Raji (cell line): ENCODE data around the gene TRAF4.

Source experiments
- POLR2A ChIP-seq: IDR thresholded peaks from 2 replicates; pipeline ENCODE4 v1.6.1; 2011; ENCODE audit warnings: low read depth, low read length, control low read depth; ENCODE audit not compliant: insufficient read depth

TRAF4 gene

DNA sequence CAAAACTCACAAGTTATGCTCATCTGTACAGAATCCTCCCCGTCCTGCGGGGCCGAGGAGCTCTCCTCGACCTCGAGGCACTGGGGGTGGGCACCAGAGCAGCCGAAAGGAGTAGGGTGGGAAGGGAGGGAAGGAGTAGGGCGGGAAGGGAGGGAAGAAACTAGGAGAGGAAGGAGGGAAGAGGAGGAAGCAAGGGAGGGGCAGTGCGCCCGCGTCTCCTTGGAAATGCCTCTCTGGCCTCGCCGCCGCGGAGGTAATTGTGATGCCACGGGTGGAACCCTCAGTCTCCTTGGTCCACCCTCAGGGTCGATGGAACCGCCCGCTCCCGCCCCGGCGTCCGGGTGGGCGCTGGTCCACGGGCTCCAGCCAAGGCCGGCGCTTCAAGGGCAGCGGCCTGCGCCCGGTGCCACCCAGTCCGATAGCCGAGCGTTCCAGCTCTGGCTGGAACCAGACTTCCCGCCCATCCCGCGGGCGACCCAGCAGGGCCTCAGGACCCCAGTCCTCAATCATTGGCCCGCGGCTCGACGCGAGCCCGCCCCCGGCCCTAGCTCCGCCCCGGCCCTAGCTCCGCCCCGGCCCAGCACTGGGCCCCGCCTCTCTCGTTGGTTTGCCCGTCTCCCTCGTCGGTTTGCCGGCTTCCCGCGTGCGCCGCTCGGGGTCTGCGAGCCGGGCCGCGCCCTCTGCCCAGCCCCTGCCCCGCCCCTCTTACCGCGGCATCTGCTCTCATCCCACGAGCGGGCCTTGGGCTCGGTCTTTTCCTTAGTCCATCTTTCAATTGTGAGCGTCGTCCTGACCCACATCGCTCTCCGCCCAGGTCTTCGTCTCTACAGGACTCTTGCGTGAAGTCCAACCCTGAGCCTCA is 32.7 kb upstream of the TRAF4 start:
- TF ChIP-seq POLR2A, result peak; percentile 87

DNA sequence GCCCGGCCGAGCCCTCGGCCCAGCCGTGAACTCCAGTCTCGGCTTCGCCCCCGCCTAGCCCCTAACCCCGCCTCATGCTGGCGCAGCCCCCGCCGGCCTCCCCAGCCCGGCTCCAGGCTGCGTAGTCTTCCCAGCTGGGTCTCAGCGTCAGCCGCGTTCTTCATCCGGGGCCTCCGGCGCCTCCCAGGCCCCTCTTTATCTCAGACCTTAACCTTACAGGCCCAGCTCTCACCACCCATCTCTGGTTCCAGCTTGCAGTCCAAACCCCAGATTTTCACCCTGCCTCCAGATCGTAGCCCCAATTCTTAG is 32.1 kb upstream of the TRAF4 start, which contains the start of gene PROCA1:
TSS of gene PROCA1 (minus strand) at position 166 of the 309 bp plus-strand sequence. CDS start 228 bp downstream, outside the sequence.
- TF ChIP-seq POLR2A, result no peak

DNA sequence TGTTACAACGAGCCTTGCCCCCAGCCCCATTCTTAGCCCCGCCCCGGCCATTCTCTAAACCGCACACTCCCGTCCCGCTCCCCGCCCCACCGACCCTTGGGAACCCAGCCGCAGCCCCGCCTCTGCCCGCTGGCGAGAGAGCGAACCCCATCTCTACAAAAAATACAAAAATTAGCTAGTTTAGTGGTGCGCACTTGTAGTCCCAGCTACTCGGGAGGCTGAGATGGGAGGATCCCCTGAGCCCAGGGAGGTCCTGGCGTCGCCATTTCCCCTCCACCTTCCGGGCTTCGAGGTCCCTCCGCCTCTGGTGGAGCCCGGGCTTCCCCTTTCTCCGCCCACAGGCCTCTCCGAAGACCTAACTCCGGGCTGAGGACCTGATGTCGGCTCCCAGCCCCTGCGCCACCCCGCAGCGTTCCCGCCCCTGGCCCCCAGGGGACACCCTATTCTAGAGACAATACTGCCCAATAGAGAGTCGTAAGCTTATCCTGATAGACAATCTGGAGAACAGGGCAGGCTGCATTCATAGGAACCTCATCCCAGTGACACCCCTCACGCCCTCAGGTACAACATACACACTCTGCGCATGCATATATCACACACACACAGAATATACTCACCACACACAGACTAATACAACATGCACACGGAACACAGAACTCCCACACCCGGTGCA is 31.6 kb upstream of the TRAF4 start:
- TF ChIP-seq POLR2A, result no peak; the same call in 1 of the 2 replicates

DNA sequence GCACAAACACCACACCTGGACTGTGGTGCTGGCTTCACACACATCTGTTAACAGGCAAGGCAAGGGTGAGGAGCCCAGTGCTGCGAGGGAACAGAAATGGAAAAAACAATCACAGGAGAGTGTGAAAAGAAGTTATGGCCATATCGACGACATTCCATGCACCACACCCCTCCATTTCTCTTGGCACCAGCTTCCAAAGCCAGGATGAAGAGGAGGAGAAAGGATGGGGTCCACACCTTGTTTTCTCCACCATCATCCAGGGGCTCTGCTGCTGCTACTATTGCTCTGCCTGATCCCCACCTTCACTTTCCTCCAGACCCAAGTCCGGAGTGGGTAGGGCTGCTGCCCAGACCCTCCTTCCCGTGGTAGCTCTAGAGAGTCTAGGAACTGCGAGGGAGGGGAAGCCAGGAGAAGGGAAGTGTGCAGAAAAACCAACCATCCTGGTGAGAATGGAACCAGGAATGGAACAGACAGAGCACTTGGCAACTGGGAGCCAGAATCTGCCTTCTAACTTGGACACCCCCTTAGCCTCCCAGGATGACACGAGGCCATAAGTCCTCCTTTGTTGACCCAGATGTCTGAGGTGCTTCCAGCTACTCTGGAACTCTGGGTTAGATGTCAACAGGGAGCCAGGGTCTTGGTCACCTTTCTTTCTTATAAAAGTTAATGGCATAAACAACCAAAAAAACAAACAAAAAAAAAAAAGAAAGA is 31.0 kb upstream of the TRAF4 start:
- no peak for TF ChIP-seq POLR2A

DNA sequence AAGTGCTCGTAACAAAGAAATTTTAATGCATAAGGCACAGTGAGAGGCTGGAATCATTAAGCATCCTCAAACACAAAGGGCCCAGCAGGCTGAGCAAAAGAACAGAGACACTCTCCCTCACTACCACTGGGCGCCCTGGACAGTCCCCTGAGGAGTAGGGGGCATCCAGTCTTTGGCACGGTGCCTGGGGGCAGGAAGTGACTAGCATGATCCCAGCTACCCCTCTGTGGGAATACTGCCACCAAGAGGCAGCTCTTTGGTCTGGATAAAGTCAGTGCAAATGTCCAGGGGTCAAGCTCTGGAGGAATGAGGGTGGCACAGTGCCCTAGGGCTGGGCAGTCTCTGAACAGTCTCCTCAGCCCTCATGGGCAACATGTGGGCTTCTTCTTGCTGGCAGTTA is 29.5 kb upstream of the TRAF4 start:
- TF ChIP-seq POLR2A, result no peak

DNA sequence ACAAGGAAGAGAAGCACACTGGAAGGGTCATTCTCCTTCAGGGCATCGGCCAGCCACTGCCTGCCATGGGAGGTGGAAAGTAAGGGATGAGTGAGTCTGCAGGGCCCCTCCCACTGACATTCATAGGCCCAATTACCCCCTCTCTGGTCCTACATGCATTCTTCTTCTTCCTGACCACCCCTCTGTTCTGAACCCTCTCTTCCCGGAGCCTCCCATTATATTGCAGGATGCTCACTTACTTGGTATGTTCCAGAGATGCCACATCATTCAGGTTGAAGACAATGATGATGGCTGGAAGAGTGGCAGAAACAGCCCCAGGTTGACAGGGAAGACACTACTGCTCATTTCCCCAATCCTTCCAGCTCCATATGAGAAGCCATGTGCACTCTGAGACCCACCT is 28.6 kb upstream of the TRAF4 start:
- no peak for TF ChIP-seq POLR2A

DNA sequence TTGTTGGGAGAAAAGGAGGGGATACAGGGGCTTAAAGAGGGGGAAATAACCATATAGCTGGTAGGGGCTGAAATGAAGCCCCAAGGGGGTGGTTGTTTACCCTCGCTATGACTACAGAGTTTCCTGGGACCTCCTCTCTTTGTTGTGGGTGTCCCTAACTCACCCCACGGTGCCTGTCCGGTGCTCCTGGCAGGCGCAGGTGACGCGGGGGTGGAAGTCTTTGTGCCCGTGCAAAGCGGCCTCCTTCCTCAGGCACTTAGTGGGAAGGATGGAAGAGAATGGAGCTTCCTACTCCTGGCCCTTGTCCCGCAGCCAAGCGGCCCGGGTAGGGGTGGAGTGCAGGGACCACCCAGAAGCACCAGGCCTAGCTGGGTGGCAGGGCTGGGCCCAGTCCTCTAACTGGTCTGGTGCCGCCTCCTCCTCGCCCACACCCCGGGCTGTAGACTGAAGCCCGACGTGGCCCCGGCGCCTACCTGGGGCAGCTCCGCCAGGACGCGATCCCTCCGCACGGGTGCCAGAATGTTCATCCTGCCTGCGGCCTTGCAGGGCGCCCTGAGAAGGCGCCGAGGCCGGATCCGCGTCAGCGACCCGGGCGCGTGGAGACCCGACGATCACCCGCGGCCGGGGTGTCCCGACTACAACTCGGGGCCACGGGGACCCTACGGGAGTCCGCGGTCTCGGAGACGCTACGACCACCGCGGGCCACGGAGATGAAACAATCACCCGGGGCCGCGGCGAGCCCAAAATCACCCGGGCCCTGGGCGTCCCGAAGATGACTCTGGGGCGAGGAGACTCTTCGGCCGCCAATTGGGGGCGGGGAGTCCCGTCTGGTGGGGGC is 26.9 kb upstream of the TRAF4 start:
- no peak for TF ChIP-seq POLR2A

DNA sequence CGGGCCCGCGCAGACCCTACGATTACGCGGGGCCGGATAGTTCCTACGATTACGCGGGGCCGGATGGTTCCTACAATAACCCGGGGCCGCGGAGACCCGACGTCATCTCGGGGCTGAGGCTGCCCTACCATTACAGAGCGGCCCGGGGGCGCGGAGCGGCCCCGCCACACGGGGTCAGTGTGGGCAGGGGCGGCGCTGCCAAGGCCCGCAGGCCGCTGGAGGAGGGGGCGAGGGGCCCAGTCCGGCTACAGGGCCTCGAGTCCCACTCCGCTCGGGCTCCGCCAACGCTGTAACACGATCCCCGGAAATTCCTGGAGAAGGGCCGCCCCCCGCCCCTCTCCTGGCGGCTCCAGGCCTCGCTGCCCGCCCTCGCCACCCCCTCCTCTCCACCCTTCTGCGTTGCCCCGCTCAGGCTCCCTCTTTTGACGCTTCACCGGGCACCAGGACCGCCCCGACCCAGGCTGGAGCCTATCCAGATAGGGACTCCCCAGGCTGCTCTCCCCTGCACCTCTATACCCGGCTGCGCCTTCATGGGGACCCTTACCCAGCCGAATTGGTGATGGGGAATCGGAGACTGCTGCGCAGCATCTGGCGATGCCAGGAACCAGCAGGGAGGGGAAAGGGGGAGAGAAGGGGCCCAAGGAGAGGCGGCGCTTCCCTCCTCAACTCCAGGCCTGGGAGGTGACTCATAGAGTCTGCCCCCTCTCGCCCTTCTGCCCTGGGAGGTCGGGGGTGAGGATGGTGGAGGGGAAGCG is 26.1 kb upstream of the TRAF4 start, which contains the start of gene RAB34:
TSS of gene RAB34 (minus strand) at position 291 of the 755 bp plus-strand sequence. CDS start 602 bp downstream, outside the sequence.
- TF ChIP-seq POLR2A, result no peak

DNA sequence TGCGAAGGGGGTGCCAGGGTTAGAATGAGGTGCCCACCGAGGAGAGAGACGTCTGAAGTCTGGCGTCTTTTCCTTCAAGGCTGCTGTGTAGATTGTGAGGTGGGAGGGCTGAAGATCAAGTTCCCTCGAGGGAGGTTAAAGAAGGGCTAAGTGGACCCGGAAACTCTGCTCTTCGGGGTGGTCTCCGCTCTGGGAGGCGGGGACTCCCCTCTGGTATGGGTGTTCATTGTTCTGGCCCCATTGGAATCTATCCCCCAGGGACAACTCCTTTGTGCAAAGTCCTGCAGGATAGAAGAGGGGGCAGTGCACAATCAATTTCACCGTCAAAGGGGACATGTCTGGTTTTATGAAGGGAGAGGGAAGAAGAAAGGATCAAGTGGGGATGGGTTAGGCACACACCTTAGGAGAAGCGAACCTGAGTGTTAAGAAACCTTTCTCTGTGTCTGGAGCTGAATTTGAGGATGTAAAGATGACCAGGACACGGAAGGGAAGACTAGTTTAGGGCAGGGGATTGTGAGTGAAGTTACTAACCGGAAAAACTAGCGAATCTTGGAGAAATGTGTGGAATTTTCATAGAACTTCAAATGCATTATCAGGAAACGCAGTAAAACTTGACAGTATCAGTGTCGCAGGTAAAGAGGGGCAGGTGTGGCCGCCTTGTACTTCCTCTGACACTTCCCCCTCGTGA is 25.3 kb upstream of the TRAF4 start:
- TF ChIP-seq POLR2A, result no peak

DNA sequence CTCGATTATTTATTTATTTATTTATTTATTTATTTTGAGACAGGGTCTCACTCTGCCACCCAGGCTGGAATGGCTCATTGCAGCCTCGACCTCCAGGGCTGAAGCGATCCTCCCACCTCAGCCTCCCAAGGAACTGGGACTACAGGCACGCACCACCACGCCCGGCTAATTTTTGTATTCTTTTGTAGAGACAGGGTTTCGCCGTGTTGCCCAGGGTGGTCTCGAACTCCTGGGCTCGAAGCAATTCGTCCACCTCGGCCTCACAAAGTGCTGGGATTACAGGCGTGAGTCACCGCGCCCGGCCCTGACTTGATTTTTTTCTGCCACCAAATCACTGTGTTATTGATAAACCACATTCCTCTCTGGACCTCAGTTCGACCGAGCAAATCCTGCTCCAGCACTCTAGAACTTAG is 24.8 kb upstream of the TRAF4 start:
- TF ChIP-seq POLR2A, result no peak

DNA sequence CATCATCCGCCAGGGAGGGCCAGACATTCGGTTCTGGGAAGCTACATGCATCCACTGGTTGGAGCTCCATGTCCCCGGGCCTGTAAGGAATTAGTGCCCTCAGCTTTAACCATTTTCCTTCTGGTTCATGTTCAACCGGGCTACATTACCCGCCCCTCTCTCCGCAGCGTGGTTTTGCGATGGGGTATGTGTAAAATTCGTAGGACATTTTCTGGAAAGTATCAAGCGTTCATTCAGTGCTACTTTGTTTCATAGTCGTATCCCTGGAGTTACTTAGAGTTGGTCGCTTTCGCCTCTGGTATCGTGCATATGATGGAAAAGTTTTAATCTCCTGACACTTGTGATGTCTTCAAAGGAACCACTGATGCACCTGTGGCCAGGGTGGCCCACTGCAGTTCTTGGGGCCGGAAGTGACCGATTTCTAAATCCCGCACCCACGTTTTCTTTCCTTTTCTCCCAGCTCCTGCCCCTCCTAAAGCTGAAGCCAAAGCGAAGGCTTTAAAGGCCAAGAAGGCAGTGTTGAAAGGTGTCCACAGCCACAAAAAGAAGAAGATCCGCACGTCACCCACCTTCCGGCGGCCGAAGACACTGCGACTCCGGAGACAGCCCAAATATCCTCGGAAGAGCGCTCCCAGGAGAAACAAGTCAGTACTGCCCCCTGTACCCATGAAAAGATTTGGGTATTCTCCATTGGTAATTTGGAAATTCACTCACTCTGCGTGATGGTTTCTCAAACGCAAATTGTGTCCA is 23.4 kb upstream of the TRAF4 start:
- TF ChIP-seq POLR2A, result no peak

DNA sequence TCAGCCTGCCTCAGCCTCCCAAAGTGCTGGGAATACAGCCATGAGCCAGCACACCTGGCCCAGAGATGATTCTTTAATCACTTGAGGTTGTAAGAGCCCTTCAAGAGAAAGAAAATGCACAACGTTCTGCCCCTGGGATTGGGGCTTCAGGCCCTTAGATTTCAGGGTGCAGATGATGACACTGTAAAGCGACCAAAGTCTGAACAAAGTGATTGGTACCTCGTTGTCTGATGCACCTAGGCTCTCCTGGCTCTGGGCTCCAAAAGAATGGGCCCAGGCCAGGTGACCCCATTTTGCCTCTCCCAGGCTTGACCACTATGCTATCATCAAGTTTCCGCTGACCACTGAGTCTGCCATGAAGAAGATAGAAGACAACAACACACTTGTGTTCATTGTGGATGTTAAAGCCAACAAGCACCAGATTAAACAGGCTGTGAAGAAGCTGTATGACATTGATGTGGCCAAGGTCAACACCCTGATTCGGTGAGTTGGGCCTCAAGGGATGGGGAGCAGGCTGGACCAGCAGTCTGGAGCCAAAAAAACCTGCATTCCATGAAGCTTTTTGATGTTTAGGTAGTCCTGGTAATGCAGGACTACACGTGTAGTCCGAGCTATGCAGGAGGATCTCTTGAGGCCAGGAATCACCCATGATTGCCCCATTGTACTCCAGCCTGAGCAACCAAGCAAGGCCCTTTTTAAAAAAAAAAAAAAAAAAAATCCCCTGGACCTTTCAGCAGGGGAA is 21.2 kb upstream of the TRAF4 start:
- no peak for TF ChIP-seq POLR2A
